ENCODE results near the gene CCDC27. TPM values are rescaled to one million over a fixed set of nuclear protein-coding genes. Genes with fewer than 3 reads are reported as not detected.

Gene CCDC27
- total and polyA plus RNA-seq, 7 donors, result not detected

DNA sequence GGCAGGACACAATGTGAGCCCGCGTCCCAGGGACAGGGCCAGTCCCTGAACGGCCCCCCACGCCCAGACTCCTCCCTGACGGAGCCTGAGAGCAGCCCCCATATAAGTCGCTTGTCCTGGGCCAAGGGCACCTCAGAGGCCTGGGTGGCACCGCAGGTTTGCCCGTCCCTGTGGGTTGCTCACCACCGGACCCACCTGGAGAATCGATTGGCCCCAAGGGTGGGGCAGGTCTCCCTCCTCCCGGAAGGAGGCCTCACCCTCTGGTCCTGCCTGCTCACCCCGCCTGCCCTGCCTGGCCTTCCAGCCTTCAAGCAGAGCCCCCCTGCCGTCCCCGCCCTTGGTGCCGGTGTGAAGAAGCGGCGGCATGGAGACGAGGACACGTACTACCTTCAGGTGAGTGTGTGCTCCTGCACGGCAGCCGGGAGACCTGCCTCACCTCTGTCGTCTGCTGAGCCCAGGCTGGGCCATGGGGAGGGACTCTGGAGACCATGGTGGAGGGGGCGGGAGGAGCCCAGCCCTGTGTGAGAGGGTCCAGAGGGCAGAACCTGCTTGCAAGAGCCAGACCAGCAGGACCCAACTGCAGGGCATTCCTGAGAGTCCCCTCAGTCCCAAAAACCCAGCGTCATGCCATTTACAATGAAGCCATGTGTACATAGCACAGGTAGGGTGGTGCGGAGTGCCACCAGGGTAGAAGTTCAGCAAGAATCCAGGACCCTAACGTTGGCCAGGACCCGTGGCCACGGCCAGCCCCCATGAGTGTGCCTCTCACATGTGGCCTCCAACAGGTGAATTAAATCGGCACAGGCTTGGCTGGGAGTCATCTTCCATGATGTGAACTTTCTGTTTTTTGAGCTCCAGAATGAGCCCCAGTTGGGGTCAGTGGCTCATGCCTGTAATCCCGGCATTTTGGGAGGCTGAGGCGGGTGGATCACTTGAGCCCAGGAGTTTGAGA lies 24.1 kb upstream of the CCDC27 start:
- intact Hi-C loops (cut with DNase I), result no loop called here
- no peak overlapping the region for H3K4me3 ChIP-seq
- no peaks in the 10 kb centered on the region for H3K9me3 ChIP-seq
- no peak overlapping the region for H3K27ac ChIP-seq
- TF ChIP-seq EP300 (IDR thresholded peaks at IDR 0.05), result no peak
- no peaks in the 10 kb centered on the region for H3K36me3 ChIP-seq
- WGBS, 2 donors, result 54 to 78% methylated on average over 31 of the region's 31 CpGs
- H3K4me1 ChIP-seq, result peaks cover 0 to 7% (median 1%) of the 10 kb centered on the region in 4 donors
- peaks cover 9 to 84% (median 47%) of the 10 kb centered on the region in 3 donors for H3K27me3 ChIP-seq
- DNase-seq, result no peak

GRCh38 chr1:3729594-3730542 lies 22.4 kb upstream of the CCDC27 start:
- H3K27me3 ChIP-seq, result peaks cover 9 to 72% (median 38%) of the 10 kb centered on the region in 3 donors
- H3K4me3 ChIP-seq, result no peak overlapping the region
- peaks cover 0 to 5% (median 0%) of the 10 kb centered on the region in 4 donors for H3K36me3 ChIP-seq
- peaks cover 0 to 8% (median 1%) of the 10 kb centered on the region in 4 donors for H3K4me1 ChIP-seq
- TF ChIP-seq CTCF (IDR thresholded peaks at IDR 0.05), result no peak
- no peak for TF ChIP-seq EP300 (IDR thresholded peaks at IDR 0.05)
- no peak for TF ChIP-seq POLR2A (IDR thresholded peaks at IDR 0.05)
- no peak for TF ChIP-seq POLR2AphosphoS5 (IDR thresholded peaks at IDR 0.05)
- H3K27ac ChIP-seq, result no peak overlapping the region
- intact Hi-C loops (cut with DNase I), result no loop called here
- H3K9me3 ChIP-seq, result no peaks in the 10 kb centered on the region
- 75 to 80% methylated on average over 32 of the region's 32 CpGs for WGBS, 2 donors
- no peak for DNase-seq

- no peak for DNase-seq
- Histone ChIP-seq H3K9me3 (no peaks in the 10 kb centered on the region), H3K4me3 (no peak overlapping the region), H3K27ac (no peak overlapping the region), H3K36me3 (peaks cover 0 to 13% (median 0%) of the 10 kb centered on the region in 4 donors), H3K4me1 (peaks cover 0 to 8% (median 1%) of the 10 kb centered on the region in 4 donors), H3K27me3 (peaks cover 9 to 65% (median 32%) of the 10 kb centered on the region in 3 donors)
- TF ChIP-seq POLR2AphosphoS5 (IDR thresholded peaks at IDR 0.05) (no peak), POLR2A (IDR thresholded peaks at IDR 0.05) (no peak), CTCF (IDR thresholded peaks at IDR 0.05) (no peak), EP300 (IDR thresholded peaks at IDR 0.05) (no peak)
- intact Hi-C loops (cut with DNase I), result no loop called here
- WGBS, 2 donors, result 63 to 75% methylated on average over 25 of the region's 25 CpGs
Observed at GRCh38 chr1:3730543-3731247, 21.6 kb upstream of the CCDC27 start.

GRCh38 chr1:3731583-3732433 lies 20.4 kb upstream of the CCDC27 start:
- intact Hi-C loops (cut with DNase I), result no loop called here
- no peak for DNase-seq
- no peak for TF ChIP-seq POLR2AphosphoS5 (IDR thresholded peaks at IDR 0.05)
- no peak for TF ChIP-seq POLR2A (IDR thresholded peaks at IDR 0.05)
- Histone ChIP-seq H3K27ac (no peak overlapping the region), H3K36me3 (peaks cover 0 to 24% (median 2%) of the 10 kb centered on the region in 4 donors), H3K4me1 (peaks cover 0 to 8% (median 1%) of the 10 kb centered on the region in 4 donors), H3K27me3 (peaks cover 9 to 62% (median 32%) of the 10 kb centered on the region in 3 donors), H3K9me3 (no peaks in the 10 kb centered on the region), H3K4me3 (no peak overlapping the region)
- WGBS, 2 donors, result 70 to 77% methylated on average over 25 of the region's 25 CpGs

Data from sigmoid colon (tissue), 7 donors.